HEK293T (cell line): Measurements from ENCODE around the gene FIS1.
A peak's percentile ranks its signal among the peaks of the same experiment; 100 is the strongest.
"Not testable (repeated sequence)": the region's sequence is repeated elsewhere in the genome, so short reads cannot be mapped to it uniquely, and the experiment has no call there.

ENCODE experiments used
- CTCF ChIA-PET: fragments of 350-600 bp; formaldehyde crosslinking; extraction: SDS; loops from one replicate; lab custom pipeline; 2021; ENCODE audit warnings: antibody characterized with exemption, inconsistent platforms; lab: Yijun Ruan, JAX
- POLR2A ChIA-PET: fragments of 350-600 bp; formaldehyde crosslinking; extraction: SDS; loops from one replicate; lab custom pipeline; 2020; ENCODE audit warnings: antibody characterized with exemption, inconsistent platforms; lab: Yijun Ruan, JAX
- DNase-seq: peaks from one replicate; pipeline ENCODE4 v3.0.0; 2012; ENCODE audit warnings: mixed read lengths; ENCODE audit errors: extremely low spot score
- ARNT ChIP-seq: fragments of 450-650 bp; IDR thresholded peaks from 2 replicates; pipeline ENCODE4 v1.6.1; 2017; ENCODE audit warnings: mild to moderate bottlenecking
- BHLHE40 ChIP-seq: fragments of 450-650 bp; IDR thresholded peaks from 2 replicates; pipeline ENCODE4 v1.6.1; 2016; ENCODE audit warnings: mild to moderate bottlenecking, moderate library complexity, borderline replicate concordance
- CTBP1 ChIP-seq: fragments of 450-650 bp; IDR thresholded peaks from 2 replicates; pipeline ENCODE4 v1.6.1; 2016; ENCODE audit warnings: borderline replicate concordance
- ELF4 ChIP-seq: fragments of 450-650 bp; IDR thresholded peaks from 2 replicates; pipeline ENCODE4 v1.6.1; 2017; ENCODE audit warnings: antibody characterized with exemption
- FOXA1 ChIP-seq: fragments of 450-650 bp; IDR thresholded peaks from 2 replicates; pipeline ENCODE4 v1.6.1; 2016; ENCODE audit warnings: mild to moderate bottlenecking
- FOXK2 ChIP-seq: fragments of 450-650 bp; IDR thresholded peaks from 2 replicates; pipeline ENCODE4 v1.6.1; 2016; ENCODE audit warnings: mild to moderate bottlenecking
- FOXM1 ChIP-seq: fragments of 450-650 bp; IDR thresholded peaks from 2 replicates; pipeline ENCODE4 v1.6.1; 2017; ENCODE audit warnings: mild to moderate bottlenecking, borderline replicate concordance
- HDGF ChIP-seq: fragments of 450-650 bp; IDR thresholded peaks from 2 replicates; pipeline ENCODE4 v1.6.1; 2017; ENCODE audit warnings: antibody characterized with exemption, borderline replicate concordance
- L3MBTL2 ChIP-seq: fragments of 450-650 bp; conservative IDR thresholded peaks from 2 replicates; pipeline ENCODE4 v1.6.1; 2016; ENCODE audit warnings: mild to moderate bottlenecking
- LEF1 ChIP-seq: fragments of 450-650 bp; IDR thresholded peaks from 2 replicates; pipeline ENCODE4 v1.6.1; 2017; ENCODE audit warnings: mild to moderate bottlenecking, borderline replicate concordance
- NFRKB ChIP-seq: fragments of 450-650 bp; IDR thresholded peaks from 2 replicates; pipeline ENCODE4 v1.6.1; 2016; ENCODE audit warnings: mild to moderate bottlenecking, moderate library complexity
- PKNOX1 ChIP-seq: fragments of 450-650 bp; IDR thresholded peaks from 2 replicates; pipeline ENCODE4 v1.6.1; 2016
- SP1 ChIP-seq: fragments of 450-650 bp; IDR thresholded peaks from 2 replicates; pipeline ENCODE4 v1.6.1; 2017
- SUZ12 ChIP-seq: fragments of 450-650 bp; IDR thresholded peaks from 2 replicates; pipeline ENCODE4 v1.6.1; 2016; ENCODE audit warnings: mild to moderate bottlenecking
- TARDBP ChIP-seq: fragments of 450-650 bp; IDR thresholded peaks from 2 replicates; pipeline ENCODE4 v1.6.1; 2016
- ZNF384 ChIP-seq: fragments of 450-650 bp; IDR thresholded peaks from 2 replicates; pipeline ENCODE4 v1.6.1; 2016

Gene FIS1

GRCh38 chr7:101244375-101245146 lies at the start of gene FIS1:
FIS1 (minus strand) TSS chr7:101245081; CDS start chr7:101245004, 77 bp downstream.
- DNase-seq = peak; percentile 83
- CTCF ChIA-PET = interaction anchor here (0.5 to 2.5 kb wide), 10 partner anchors 25 to 162 kb away, joined by 3 to 12 read pairs (median 4); partner anchors contain the start of genes PLOD3 and ZNHIT1
- POLR2A ChIA-PET = interaction anchor here (0.8 to 4.5 kb wide), 14 partner anchors 7 to 369 kb away, joined by 3 to 38 read pairs (median 5); partner anchors contain the start of genes IFT22, PLOD3 and ZNHIT1
- no peak for TF ChIP-seq BHLHE40
- TF ChIP-seq ELF4 = peak; percentile 58
- TF ChIP-seq SP1 = no peak
- TF ChIP-seq PKNOX1 = no peak
- no peak for TF ChIP-seq SUZ12
- no peak for TF ChIP-seq HDGF
- peak; percentile 83 for TF ChIP-seq L3MBTL2
- no peak for TF ChIP-seq CTBP1
- no peak for TF ChIP-seq LEF1
- no peak for TF ChIP-seq ZNF384
- no peak; the same call in 1 of the 2 replicates for TF ChIP-seq FOXK2
- no peak for TF ChIP-seq TARDBP
- no peak for TF ChIP-seq ARNT
- TF ChIP-seq NFRKB = no peak
- no peak for TF ChIP-seq FOXM1

GRCh38 chr7:101294039-101294831 lies 49.4 kb upstream of the FIS1 start:
- DNase-seq = no peak
- TF ChIP-seq L3MBTL2 = no peak
- TF ChIP-seq NFRKB = no peak
- TF ChIP-seq FOXA1 = no peak
- no peak for TF ChIP-seq HDGF
- TF ChIP-seq SP1 = no peak
- TF ChIP-seq ELF4 = no peak
- no peak for TF ChIP-seq SUZ12
- TF ChIP-seq LEF1 = no peak
- TF ChIP-seq FOXK2 = no peak
- TF ChIP-seq CTBP1 = no peak
- no peak for TF ChIP-seq BHLHE40
- no peak for TF ChIP-seq TARDBP
- no peak for TF ChIP-seq ZNF384
- no peak for TF ChIP-seq ARNT
- no peak for TF ChIP-seq FOXM1
- TF ChIP-seq PKNOX1 = no peak
- ChIA-PET POLR2A (no interaction called here), CTCF (no interaction called here)

- DNase-seq = not testable (repeated sequence)
- ChIA-PET CTCF (interaction anchor here (0.6 kb wide), 1 partner anchor 215 kb away, joined by 3 read pairs; no protein-coding TSS in a partner anchor), POLR2A (interaction anchor here (1.3 kb wide), 1 partner anchor 49 kb away, joined by 3 read pairs; no protein-coding TSS in a partner anchor)
Observed at GRCh38 chr7:101293069-101294021, 48.5 kb upstream of the FIS1 start.

- ChIA-PET POLR2A (interaction anchor here (0.7 to 1.3 kb wide), 2 partner anchors 49 to 250 kb away, joined by 3 read pairs; no protein-coding TSS in a partner anchor), CTCF (interaction anchor here (0.6 kb wide), 1 partner anchor 216 kb away, joined by 3 read pairs; no protein-coding TSS in a partner anchor)
- DNase-seq = not testable (repeated sequence)
Observed at GRCh38 chr7:101292566-101292965, 47.7 kb upstream of the FIS1 start.

GRCh38 chr7:101290186-101291037 lies 45.5 kb upstream of the FIS1 start:
- ChIA-PET POLR2A (interaction anchor here (0.7 to 1.2 kb wide), 3 partner anchors 31 to 147 kb away, joined by 3 to 5 read pairs (median 3); partner anchors contain the start of genes IFT22 and ZNHIT1), CTCF (interaction anchor here (0.6 to 1.6 kb wide), 7 partner anchors 8 to 199 kb away, joined by 3 to 10 read pairs (median 3); no protein-coding TSS in a partner anchor)
- DNase-seq = not testable (repeated sequence)

- DNase-seq, POLR2A ChIA-PET: not testable (repeated sequence)
- CTCF ChIA-PET = interaction anchor here (1.6 kb wide), 1 partner anchor 15 kb away, joined by 6 read pairs; no protein-coding TSS in a partner anchor
Observed at GRCh38 chr7:101289687-101290086, 44.8 kb upstream of the FIS1 start.
